Gastroesophageal sphincter (tissue), 3 donors: ENCODE results near the gene RMI1.

ENCODE experiments used
- CTCF ChIP-seq, 4 experiments: fragments of 200-600 bp in 2 of 4; fragments of 450-650 bp in 2 of 4; sonication (generic) in 1 of 4; IDR thresholded peaks; one replicate each; pipeline ENCODE4 v1.5.1; 2017 to 2019; ENCODE audit warnings: antibody characterized with exemption in 4 of 4, mild to moderate bottlenecking in 2 of 4, moderate library complexity in 2 of 4
- EP300 ChIP-seq: sonication (generic); formaldehyde crosslinking; IDR thresholded peaks from one replicate; pipeline ENCODE4 v1.6.1; 2017; ENCODE audit warnings: antibody characterized with exemption, mild to moderate bottlenecking
- POLR2A ChIP-seq, 2 donors: fragments of 450-650 bp; IDR thresholded peaks; one replicate each; pipeline ENCODE4 v1.6.1; 2017; ENCODE audit warnings: antibody characterized with exemption in 2 of 2, mild to moderate bottlenecking in 2 of 2, moderate library complexity in 1 of 2
- POLR2AphosphoS5 ChIP-seq: sonication (generic); formaldehyde crosslinking; IDR thresholded peaks from one replicate; pipeline ENCODE4 v1.6.1; 2017; ENCODE audit warnings: antibody characterized with exemption

GRCh38 chr9:83962165-83962564 is 18.4 kb upstream of the RMI1 start:
- no peak for TF ChIP-seq POLR2AphosphoS5
- TF ChIP-seq CTCF (IDR thresholded peaks at IDR 0.05), result no peak
- no peak for TF ChIP-seq EP300
- no peak for TF ChIP-seq POLR2A (IDR thresholded peaks at IDR 0.05)
